Uterus (tissue), 4 donors: ENCODE measurements around the gene B3GALT5. TPM values are rescaled to one million over a fixed set of nuclear protein-coding genes. Genes with fewer than 3 reads are reported as not detected.
A peak's percentile ranks its signal among the peaks of the same experiment; 100 is the strongest.

ENCODE experiments used
- DNase-seq, 2 donors: peaks; one replicate each; pipeline ENCODE4 v3.0.0-alpha.2; 2019 to 2020
- H3K27ac ChIP-seq, 2 donors: fragments of 200-600 bp; sonication (generic); 1 replicate in 1 of 2; 2 replicates in 1 of 2; pipeline ENCODE4 v1.5.1; 2016 to 2018
- H3K27me3 ChIP-seq, 2 donors: fragments of 200-600 bp; sonication (generic); one replicate each; pipeline ENCODE4 v1.5.1; 2018 to 2019; ENCODE audit warnings: control low read depth in 1 of 2
- H3K36me3 ChIP-seq, 2 donors: fragments of 200-600 bp; sonication (generic); one replicate each; pipeline ENCODE4 v1.5.1; 2019; ENCODE audit warnings: control low read depth in 1 of 2
- H3K4me1 ChIP-seq, 2 donors: fragments of 200-600 bp; sonication (generic); one replicate each; pipeline ENCODE4 v1.5.1; 2018 to 2019; ENCODE audit warnings: control low read depth in 1 of 2
- H3K4me3 ChIP-seq, 2 donors: fragments of 200-600 bp; sonication (generic); 1 replicate in 1 of 2; 2 replicates in 1 of 2; pipeline ENCODE4 v1.5.1; 2018 to 2019; ENCODE audit warnings: mild to moderate bottlenecking in 1 of 2
- H3K9me3 ChIP-seq, 2 donors: fragments of 200-600 bp; sonication (generic); one replicate each; pipeline ENCODE4 v1.5.1; 2019; ENCODE audit warnings: control low read depth in 1 of 2
- CTCF ChIP-seq, 4 experiments: fragments of 200-600 bp in 2 of 4; fragments of 450-650 bp in 2 of 4; sonication (generic) in 2 of 4; IDR thresholded peaks; one replicate each; pipeline ENCODE4 v1.5.1; 2016 to 2019; ENCODE audit warnings: antibody characterized with exemption in 4 of 4, mild to moderate bottlenecking in 2 of 4, moderate library complexity in 1 of 4
- POLR2A ChIP-seq, 2 donors: fragments of 450-650 bp; IDR thresholded peaks; one replicate each; pipeline ENCODE4 v1.6.1; 2016; ENCODE audit warnings: antibody characterized with exemption in 2 of 2, mild to moderate bottlenecking in 1 of 2, moderate library complexity in 1 of 2
- intact Hi-C: fragments of 100-400 bp; cut with DNase I; formaldehyde crosslinking; loops from one replicate; pipeline ENCODE4 v1.15.1; 2023; ENCODE audit warnings: low total_unique reads
- total RNA-seq, 4 donors: library from RNA; depleted of rRNA in 3 of 4; stranded (reverse); fragments of >200 nt in 3 of 4; gene quantifications; one replicate each; pipeline versions ENCODE4 v1.1.0 to v1.2.4, GENCODE V29; 2014 to 2023
- donor health status: DM: yes; HTN: yes; CAD: no.

B3GALT5 gene
- total RNA-seq, 4 donors from 2014 or later = 0.26 to 2.7 (median 0.65) TPM

- DNase-seq = no peak
- H3K9me3 ChIP-seq = no peaks in the 10 kb centered on the region
- H3K4me1 ChIP-seq = no peaks in the 10 kb centered on the region
- H3K4me3 ChIP-seq = no peak overlapping the region
- H3K27me3 ChIP-seq = no peaks in the 10 kb centered on the region
- H3K36me3 ChIP-seq = no peaks in the 10 kb centered on the region
- H3K27ac ChIP-seq = peak overlapping the region; percentile 53 to 72
- intact Hi-C loops = no loop called here
- TF ChIP-seq POLR2A (IDR thresholded peaks at IDR 0.05) (no peak), CTCF (IDR thresholded peaks at IDR 0.05) (no peak)
These were observed 46.5 kb downstream of the B3GALT5 start for GRCh38 chr21:39659070-39659815.

- Histone ChIP-seq H3K9me3 (no peaks in the 10 kb centered on the region), H3K36me3 (no peaks in the 10 kb centered on the region), H3K27ac (peak overlapping the region; percentile 53 to 72), H3K4me3 (peak overlapping the region; percentile 12 to 23), H3K4me1 (no peaks in the 10 kb centered on the region), H3K27me3 (no peaks in the 10 kb centered on the region)
- DNase-seq = peak; percentile 31 to 59
- intact Hi-C loops = no loop called here
- no peak for TF ChIP-seq CTCF (IDR thresholded peaks at IDR 0.05)
- TF ChIP-seq POLR2A (IDR thresholded peaks at IDR 0.05) = no peak
These were observed 47.6 kb downstream of the B3GALT5 start for GRCh38 chr21:39660191-39660980.

GRCh38 chr21:39661121-39661520, 48.4 kb downstream of the B3GALT5 start:
- H3K9me3 ChIP-seq = no peaks in the 10 kb centered on the region
- H3K27me3 ChIP-seq = no peaks in the 10 kb centered on the region
- TF ChIP-seq CTCF (IDR thresholded peaks at IDR 0.05) = no peak
- TF ChIP-seq POLR2A (IDR thresholded peaks at IDR 0.05) = no peak
- H3K4me3 ChIP-seq = no peak overlapping the region
- DNase-seq = no peak
- no peaks in the 10 kb centered on the region for H3K4me1 ChIP-seq
- intact Hi-C loops = no loop called here
- no peaks in the 10 kb centered on the region for H3K36me3 ChIP-seq
- H3K27ac ChIP-seq = peak overlapping the region in 1 of 2 donors; percentile 72

- intact Hi-C loops = no loop called here
- TF ChIP-seq POLR2A (IDR thresholded peaks at IDR 0.05) = no peak
- no peak for TF ChIP-seq CTCF (IDR thresholded peaks at IDR 0.05)
These were observed 49.0 kb downstream of the B3GALT5 start for GRCh38 chr21:39661740-39662139.

DNA sequence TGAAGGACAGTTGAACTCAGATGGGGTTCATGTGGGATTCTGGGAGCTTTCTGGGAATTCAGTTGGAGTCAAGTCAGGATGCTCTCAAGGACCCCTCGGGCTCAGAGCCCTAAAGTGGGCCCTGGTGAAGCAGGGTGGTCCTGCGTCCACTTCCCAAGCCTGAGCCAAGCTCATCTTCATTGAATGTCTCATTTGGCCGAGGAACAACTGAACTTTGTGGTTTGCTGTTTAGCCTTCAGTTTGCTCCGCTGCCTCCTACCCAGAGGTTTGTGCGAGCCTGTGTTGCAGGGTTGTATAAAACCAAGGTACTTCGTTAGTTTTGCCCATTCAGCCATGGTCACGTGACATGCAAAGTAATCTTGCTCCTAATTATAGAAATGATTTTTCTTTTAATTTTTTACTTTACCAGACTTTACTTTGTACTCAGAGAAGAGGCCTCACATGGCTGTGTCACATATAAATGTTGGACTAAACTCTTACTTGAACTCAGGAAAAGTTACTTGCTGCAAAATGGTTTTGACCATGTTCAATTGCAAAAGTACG, 49.7 kb downstream of the B3GALT5 start:
- no peaks in the 10 kb centered on the region for H3K9me3 ChIP-seq
- TF ChIP-seq CTCF (IDR thresholded peaks at IDR 0.05) = no peak
- no peak for TF ChIP-seq POLR2A (IDR thresholded peaks at IDR 0.05)
- no peaks in the 10 kb centered on the region for H3K27me3 ChIP-seq
- no peaks in the 10 kb centered on the region for H3K4me1 ChIP-seq
- intact Hi-C loops = no loop called here
- no peak overlapping the region for H3K27ac ChIP-seq
- no peak overlapping the region for H3K4me3 ChIP-seq
- DNase-seq = no peak
- no peaks in the 10 kb centered on the region for H3K36me3 ChIP-seq

More at GRCh38 chr21:39661740-39662139, 49.0 kb downstream of the B3GALT5 start:
- Histone ChIP-seq H3K36me3 (no peaks in the 10 kb centered on the region), H3K4me3 (no peak overlapping the region), H3K27me3 (no peaks in the 10 kb centered on the region), H3K27ac (no peak overlapping the region), H3K9me3 (no peaks in the 10 kb centered on the region), H3K4me1 (no peaks in the 10 kb centered on the region)
- DNase-seq = no peak
